Measurements from ENCODE around the gene PRPH.

GRCh38 chr12:49332891-49333371 is 38.0 kb downstream of the PRPH start:
- no peak for TF ChIP-seq POLR2A (IDR thresholded peaks at IDR 0.05; ENCODE audit: low read depth, low read length)
- TF ChIP-seq TAF1 (IDR thresholded peaks at IDR 0.05; ENCODE audit: borderline replicate concordance, low read depth, low read length) = no peak
- no peak for TF ChIP-seq POLR2AphosphoS5 (IDR thresholded peaks at IDR 0.05; ENCODE audit: low read depth, low read length)
